WTC11 (cell line): Measurements from ENCODE around the gene ZNF324. TPM values are rescaled to one million over a fixed set of nuclear protein-coding genes. Genes with fewer than 3 reads are reported as not detected.

Experiments
- ATAC-seq: fragments of 200-7000 bp; cut with Tn5 transposase; 2 replicates; pipeline ENCODE4 v1.10.0; 2021; ENCODE audit warnings: mild to moderate bottlenecking, moderate library complexity
- Bru-seq: library from RNA; stranded (reverse); fragments of 400-500 nt; gene quantifications from one replicate; lab custom pipeline; 2021; lab: Mats Ljungman, UMichigan
- CTCF ChIA-PET: fragments of 300-600 bp; sonication (Branson Sonifier 250); formaldehyde crosslinking; loops from one replicate; lab custom pipeline; 2021; ENCODE audit warnings: antibody characterized with exemption; lab: Charles Lee
- POLR2A ChIA-PET: fragments of 350-600 bp; sonication (Branson Sonifier 250); formaldehyde crosslinking; loops from one replicate; lab custom pipeline; 2021; ENCODE audit warnings: antibody characterized with exemption; lab: Charles Lee
- DNase-seq: peaks from one replicate; pipeline ENCODE4 v3.0.0; 2021; ENCODE audit warnings: low spot score
- H3K27ac Mint-ChIP-seq: 2 replicates; pipeline ENCODE4 v1.8.0; 2021; ENCODE audit warnings: mixed read lengths
- H3K27me3 Mint-ChIP-seq: 2 replicates; pipeline ENCODE4 v1.8.0; 2021; ENCODE audit warnings: low read depth, mild to moderate bottlenecking, moderate library complexity, mixed read lengths
- H3K36me3 Mint-ChIP-seq: 2 replicates; pipeline ENCODE4 v1.8.0; 2021; ENCODE audit warnings: mixed read lengths
- H3K4me1 Mint-ChIP-seq: 2 replicates; pipeline ENCODE4 v1.8.0; 2022; ENCODE audit warnings: mixed read lengths
- H3K4me3 Mint-ChIP-seq: 2 replicates; pipeline ENCODE4 v1.8.0; 2021; ENCODE audit warnings: mild to moderate bottlenecking, moderate library complexity, mixed read lengths
- H3K9me3 Mint-ChIP-seq: 2 replicates; pipeline ENCODE4 v1.8.0; 2021; ENCODE audit warnings: mixed read lengths
- ATF6 ChIP-seq: sonication (generic); formaldehyde crosslinking; IDR thresholded peaks from 2 replicates; pipeline ENCODE4 v1.8.1; 2023; ENCODE audit warnings: mild to moderate bottlenecking, missing genetic modification reagents
- CREM ChIP-seq: sonication (generic); formaldehyde crosslinking; IDR thresholded peaks from 2 replicates; pipeline ENCODE4 v1.8.1; 2022; ENCODE audit warnings: mild to moderate bottlenecking, missing genetic modification reagents, moderate library complexity
- ERG ChIP-seq: fragments of 250-450 bp; sonication (Bioruptor Pico); IDR thresholded peaks from 2 replicates; pipeline ENCODE4 v1.8.0; 2021; ENCODE audit warnings: mild to moderate bottlenecking
- ETV6 ChIP-seq: sonication (generic); formaldehyde crosslinking; IDR thresholded peaks from 2 replicates; pipeline ENCODE4 v1.8.1; 2022; ENCODE audit warnings: mild to moderate bottlenecking, missing genetic modification reagents
- FOXK1 ChIP-seq: sonication (generic); formaldehyde crosslinking; IDR thresholded peaks from 2 replicates; pipeline ENCODE4 v1.8.0; 2022; ENCODE audit warnings: mild to moderate bottlenecking, moderate library complexity, missing genetic modification reagents
- FOXP4 ChIP-seq: sonication (generic); formaldehyde crosslinking; IDR thresholded peaks from 2 replicates; pipeline ENCODE4 v1.8.0; 2022; ENCODE audit warnings: mild to moderate bottlenecking, missing genetic modification reagents
- GTF2I ChIP-seq: fragments of 250-450 bp; sonication (Bioruptor Pico); conservative IDR thresholded peaks from 2 replicates; pipeline ENCODE4 v1.4.0; 2021; ENCODE audit warnings: mild to moderate bottlenecking
- MAX ChIP-seq: sonication (generic); formaldehyde crosslinking; IDR thresholded peaks from 2 replicates; pipeline ENCODE4 v1.8.0; 2022; ENCODE audit warnings: mild to moderate bottlenecking, missing genetic modification reagents
- MLX ChIP-seq: sonication (generic); formaldehyde crosslinking; IDR thresholded peaks from 2 replicates; pipeline ENCODE4 v1.8.1; 2023; ENCODE audit warnings: mild to moderate bottlenecking, missing genetic modification reagents, moderate library complexity
- NFYB ChIP-seq: sonication (generic); formaldehyde crosslinking; conservative IDR thresholded peaks from 2 replicates; pipeline ENCODE4 v1.8.0; 2022; ENCODE audit warnings: low read depth, missing genetic modification reagents
- PREB ChIP-seq: sonication (generic); formaldehyde crosslinking; IDR thresholded peaks from 2 replicates; pipeline ENCODE4 v1.8.1; 2022; ENCODE audit warnings: mild to moderate bottlenecking, missing genetic modification reagents, moderate library complexity, borderline replicate concordance
- SOX15 ChIP-seq: fragments of 250-450 bp; sonication (Bioruptor Pico); IDR thresholded peaks from 2 replicates; pipeline ENCODE4 v1.9.0; 2021; ENCODE audit warnings: mild to moderate bottlenecking
- SP1 ChIP-seq: sonication (generic); formaldehyde crosslinking; conservative IDR thresholded peaks from 2 replicates; pipeline ENCODE4 v1.8.1; 2022; ENCODE audit warnings: missing genetic modification reagents
- TEAD1 ChIP-seq: sonication (generic); formaldehyde crosslinking; IDR thresholded peaks from 2 replicates; pipeline ENCODE4 v1.8.0; 2022; ENCODE audit warnings: mild to moderate bottlenecking, missing genetic modification reagents
- TEAD4 ChIP-seq: sonication (generic); formaldehyde crosslinking; IDR thresholded peaks from 2 replicates; pipeline ENCODE4 v1.8.0; 2022; ENCODE audit warnings: mild to moderate bottlenecking, missing genetic modification reagents
- USF1 ChIP-seq: sonication (generic); formaldehyde crosslinking; IDR thresholded peaks from 2 replicates; pipeline ENCODE4 v1.8.0; 2022; ENCODE audit warnings: mild to moderate bottlenecking, missing genetic modification reagents
- USF2 ChIP-seq: sonication (generic); formaldehyde crosslinking; IDR thresholded peaks from 2 replicates; pipeline ENCODE4 v1.8.1; 2023; ENCODE audit warnings: mild to moderate bottlenecking, missing genetic modification reagents, moderate library complexity
- ZMAT4 ChIP-seq: fragments of 250-450 bp; sonication (Bioruptor Pico); IDR thresholded peaks from 2 replicates; pipeline ENCODE4 v1.9.0; 2021; ENCODE audit warnings: mild to moderate bottlenecking
- ZNF281 ChIP-seq: sonication (generic); formaldehyde crosslinking; IDR thresholded peaks from 2 replicates; pipeline ENCODE4 v1.8.0; 2023; ENCODE audit warnings: mild to moderate bottlenecking, missing genetic modification reagents
- ZNF396 ChIP-seq: fragments of 250-450 bp; sonication (Bioruptor Pico); IDR thresholded peaks from 2 replicates; pipeline ENCODE4 v1.8.0; 2021; ENCODE audit warnings: mild to moderate bottlenecking, moderate library complexity, borderline replicate concordance
- ZNF423 ChIP-seq: fragments of 250-450 bp; sonication (Bioruptor Pico); IDR thresholded peaks from 2 replicates; pipeline ENCODE4 v2.1.2; 2022; ENCODE audit warnings: mild to moderate bottlenecking, moderate library complexity
- ZNF671 ChIP-seq: fragments of 250-450 bp; sonication (Bioruptor Pico); IDR thresholded peaks from 2 replicates; pipeline ENCODE4 v1.8.0; 2021; ENCODE audit warnings: mild to moderate bottlenecking
- long read RNA-seq, 3 experiments: library from RNA in 1 of 3; library from capped mRNA in 1 of 3; library from polyadenylated mRNA in 1 of 3; unstranded in 2 of 3; stranded (forward) in 1 of 3; transcript quantifications; one replicate each; pipeline ENCODE4 v2.0.0, GENCODE V29; 2021
- total RNA-seq: library from RNA; stranded (reverse); gene quantifications from 3 replicates; pipeline ENCODE4 v1.2.3, GENCODE V29; 2021

ZNF324 gene
- total RNA-seq (5.1 to 5.9 TPM (median 5.7 TPM) in 3 replicates), Bru-seq, nascent RNA (percentile 58 among the genes with signal in this experiment)
- long read RNA-seq, experiment 1, transcript ZNF324-201 (4 exons, 3,000 nt) = major isoform, 12 of 20 reads
- long read RNA-seq, experiment 1, partial matches to known transcripts = 4 of 20 reads
- long read RNA-seq, experiment 1, other reads (novel, unspliced or antisense) = 4 of 20 reads
- long read RNA-seq, experiment 2, partial matches to known transcripts = 0 of 5 reads
- long read RNA-seq, experiment 2, other reads (novel, unspliced or antisense) = 3 of 5 reads
- long read RNA-seq, experiment 3 = 0 reads

GRCh38 chr19:58466760-58467589 lies at the start of gene ZNF324:
TSS of gene ZNF324 (plus strand) at chr19:58467080. CDS start at chr19:58469186, 2,106 bp downstream.
- Mint-ChIP-seq H3K4me3 (peak within 1 kb of the TSS; percentile 73), H3K9me3 (no peaks in the 10 kb centered on the region), H3K27ac (no peak within 1 kb of the TSS; the same call in 1 of the 2 replicates), H3K27me3 (peaks cover 28% of the 10 kb centered on the region), H3K36me3 (no peaks in the 10 kb centered on the region)
- DNase-seq (peak; percentile 99), ATAC-seq (peak; percentile 91)
- TF ChIP-seq ZNF396 (CRISPR knock-in tag) = no peak
- 0 out of 2 replicates have a peak, but pooled peaks have one; percentile 55 for TF ChIP-seq CREM (CRISPR knock-in tag)
- TF ChIP-seq MLX = no peak
- no peak for TF ChIP-seq ZNF281
- peak; percentile 81 for TF ChIP-seq MAX
- TF ChIP-seq GTF2I = no peak
- peak; percentile 52; the same call in 1 of the 2 replicates for TF ChIP-seq TEAD1 (CRISPR knock-in tag)
- peak; percentile 93 for TF ChIP-seq FOXK1 (CRISPR knock-in tag)
- no peak for TF ChIP-seq ZMAT4 (CRISPR knock-in tag)
- peak; percentile 85 for TF ChIP-seq NFYB
- 0 out of 2 replicates have a peak, but pooled peaks have one; percentile 15 for TF ChIP-seq FOXP4 (CRISPR knock-in tag)
- TF ChIP-seq ATF6 (CRISPR knock-in tag) = no peak
- no peak for TF ChIP-seq SOX15 (CRISPR knock-in tag)
- peak; percentile 73 for TF ChIP-seq ZNF423 (CRISPR knock-in tag)
- peak; percentile 67 for TF ChIP-seq SP1
- TF ChIP-seq ZNF671 = no peak
- TF ChIP-seq USF2 = peak; percentile 98
- TF ChIP-seq ETV6 (CRISPR knock-in tag) = no peak
- no peak for TF ChIP-seq PREB (CRISPR knock-in tag)
- 0 out of 2 replicates have a peak, but pooled peaks have one; percentile 32 for TF ChIP-seq TEAD4 (CRISPR knock-in tag)
- peak; percentile 97 for TF ChIP-seq USF1 (CRISPR knock-in tag)
- no peak for TF ChIP-seq ERG (CRISPR knock-in tag)
- TF ChIP-seq, all 79 proteins: peak for 11
- H3K4me1 Mint-ChIP-seq = peaks cover 12% of the 10 kb centered on the region
- CTCF ChIA-PET = interaction anchor here (0.6 to 1.3 kb wide), 4 partner anchors 17 to 128 kb away, joined by 3 to 4 read pairs (median 3); no protein-coding TSS in a partner anchor
- POLR2A ChIA-PET = no interaction called here
